TTC549 (cell line): Measurements from ENCODE around the gene CACUL1.

Experiments used
- FAIRE-seq: peaks from 2 replicates; lab custom pipeline; 2012; peaks lifted over from hg19 to GRCh38; lab: Jason Lieb, UNC

Gene CACUL1

GRCh38 chr10:118732245-118733165 is 22.3 kb downstream of the CACUL1 start:
- no peak for FAIRE-seq

GRCh38 chr10:118730756-118731456 is 23.9 kb downstream of the CACUL1 start:
- FAIRE-seq, result no peak

- no peak for FAIRE-seq
Observed at GRCh38 chr10:118729641-118730258, 25.0 kb downstream of the CACUL1 start.

GRCh38 chr10:118729200-118729599 is 25.6 kb downstream of the CACUL1 start:
- FAIRE-seq, result no peak

GRCh38 chr10:118725886-118726500 is 28.8 kb downstream of the CACUL1 start:
- no peak for FAIRE-seq

GRCh38 chr10:118723466-118723865 is 31.3 kb downstream of the CACUL1 start:
- no peak for FAIRE-seq

GRCh38 chr10:118721539-118721876 is 33.3 kb downstream of the CACUL1 start:
- FAIRE-seq, result no peak

- peak; percentile 94 for FAIRE-seq
Observed at GRCh38 chr10:118720685-118721538, 33.9 kb downstream of the CACUL1 start.

- FAIRE-seq, result no peak
Observed at GRCh38 chr10:118714366-118714765, 40.4 kb downstream of the CACUL1 start.

- no peak for FAIRE-seq
Observed at GRCh38 chr10:118712930-118713634, 41.7 kb downstream of the CACUL1 start.

- FAIRE-seq, result no peak
Observed at GRCh38 chr10:118712080-118712479, 42.7 kb downstream of the CACUL1 start.

- no peak for FAIRE-seq
Observed at GRCh38 chr10:118710487-118710886, 44.3 kb downstream of the CACUL1 start.

- no peak for FAIRE-seq
Observed at GRCh38 chr10:118708571-118708970, 46.2 kb downstream of the CACUL1 start.

- FAIRE-seq, result no peak
Observed at GRCh38 chr10:118704711-118705110, 50.1 kb downstream of the CACUL1 start.

GRCh38 chr10:118701529-118702323 is 53.0 kb downstream of the CACUL1 start:
- no peak for FAIRE-seq

GRCh38 chr10:118698421-118698820 is 56.3 kb downstream of the CACUL1 start:
- FAIRE-seq, result no peak

- no peak for FAIRE-seq
Observed at GRCh38 chr10:118694848-118695247, 59.9 kb downstream of the CACUL1 start.

GRCh38 chr10:118692872-118693271 is 61.9 kb downstream of the CACUL1 start:
- FAIRE-seq, result no peak

- FAIRE-seq, result no peak
Observed at GRCh38 chr10:118689070-118689858, 65.5 kb downstream of the CACUL1 start.
